Activated B cell treated with CpG ODN at 0.5 μM for 24 hours (primary cell): ENCODE measurements around the gene RNF123. TPM values are rescaled to one million over a fixed set of nuclear protein-coding genes. Genes with fewer than 3 reads are reported as not detected.

Experiments used
- ATAC-seq: fragments of 200-7000 bp; cut with Tn5 transposase; one replicate; pipeline ENCODE4 v1.10.0; 2021; ENCODE audit warnings: low read depth, mild to moderate bottlenecking, moderate library complexity
- CTCF ChIA-PET: fragments of 350-600 bp; sonication (Branson Sonifier 250); formaldehyde crosslinking; loops from one replicate; lab custom pipeline; 2021; ENCODE audit warnings: antibody characterized with exemption; lab: Charles Lee
- POLR2A ChIA-PET: fragments of 350-600 bp; sonication (Branson Sonifier 250); formaldehyde crosslinking; loops from one replicate; lab custom pipeline; 2021; ENCODE audit warnings: antibody characterized with exemption; lab: Charles Lee
- DNase-seq: peaks from one replicate; pipeline ENCODE4 v3.0.0; 2022
- H3K27ac Mint-ChIP-seq: one replicate; pipeline ENCODE4 v1.8.0; 2020; ENCODE audit warnings: mixed read lengths
- H3K27me3 Mint-ChIP-seq: one replicate; pipeline ENCODE4 v1.8.0; 2021; ENCODE audit warnings: mixed read lengths
- H3K36me3 Mint-ChIP-seq: one replicate; pipeline ENCODE4 v1.8.0; 2021; ENCODE audit warnings: low read depth, mixed read lengths
- H3K4me1 Mint-ChIP-seq: one replicate; pipeline ENCODE4 v1.8.0; 2021; ENCODE audit warnings: mixed read lengths
- H3K4me3 Mint-ChIP-seq: one replicate; pipeline ENCODE4 v1.8.0; 2020; ENCODE audit warnings: mild to moderate bottlenecking, mixed read lengths
- H3K9me3 Mint-ChIP-seq: one replicate; pipeline ENCODE4 v1.8.0; 2020; ENCODE audit warnings: mixed read lengths
- intact Hi-C: fragments of 100-400 bp; cut with micrococcal nuclease; formaldehyde crosslinking; loops from one replicate; pipeline ENCODE4 v1.15.1; 2024
- total RNA-seq: library from RNA; stranded (reverse); gene quantifications from 2 replicates; pipeline ENCODE4 v1.2.3, GENCODE V29; 2022
- TF ChIP-seq, protein P1 (sequence below): fragments of 200-600 bp; IDR thresholded peaks from one replicate; pipeline ENCODE4 v1.8.0; 2022; ENCODE audit warnings: antibody characterized with exemption, mild to moderate bottlenecking

Gene RNF123
- total RNA-seq, 1 donor from 2014 or later, result 51.4 TPM

DNA sequence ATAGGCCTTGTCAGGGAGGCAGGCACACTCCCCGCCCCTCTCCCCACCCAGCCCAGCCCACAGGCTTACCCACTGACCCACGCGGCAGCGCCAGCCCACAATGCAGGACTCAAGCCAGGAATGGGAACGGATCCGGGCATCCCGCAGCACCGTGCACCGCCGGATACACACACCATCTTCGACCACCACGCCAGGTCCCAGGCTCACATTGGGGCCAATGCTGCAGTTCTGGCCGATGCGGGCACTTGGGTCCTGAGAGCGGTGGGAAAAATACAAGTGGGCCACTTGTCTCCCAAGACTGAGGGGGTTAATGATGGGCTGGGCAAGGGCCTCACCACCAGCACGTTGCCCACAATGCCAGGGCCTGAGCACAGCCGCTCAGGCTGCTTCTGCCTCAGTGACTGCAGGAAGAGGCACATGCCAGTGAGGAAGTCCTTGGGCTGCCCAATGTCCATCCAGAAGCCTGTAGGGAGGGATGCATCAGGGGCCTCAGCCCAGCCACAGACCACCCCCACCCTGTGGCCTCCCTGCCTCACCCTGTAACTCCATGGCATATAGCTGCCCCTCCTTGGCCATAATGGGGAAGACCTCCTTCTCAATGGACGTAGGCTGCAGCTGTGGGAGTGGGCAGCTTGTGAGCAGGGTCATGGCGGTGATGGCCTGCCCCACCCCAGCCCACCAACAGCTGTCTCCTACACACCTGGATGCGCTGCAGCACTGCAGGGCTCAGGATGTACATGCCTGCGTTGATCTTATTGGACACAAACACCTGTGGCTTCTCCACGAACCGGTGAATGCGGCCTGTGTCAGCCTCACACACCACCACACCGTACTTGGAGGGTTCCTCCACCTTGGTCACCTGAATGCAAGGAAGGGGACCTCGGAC, 32.8 kb downstream of the RNF123 start:
- Mint-ChIP-seq H3K4me1 (peaks cover 59% of the 10 kb centered on the region), H3K27ac (no peak overlapping the region), H3K4me3 (peak overlapping the region; percentile 93), H3K27me3 (no peaks in the 10 kb centered on the region), H3K36me3 (peaks cover 30% of the 10 kb centered on the region), H3K9me3 (no peaks in the 10 kb centered on the region)
- ChIA-PET POLR2A (interaction anchor here (0.5 to 3.5 kb wide), 2 partner anchors 64 to 317 kb away, joined by 3 to 24 read pairs; partner anchors contain the start of gene IP6K1), CTCF (interaction anchor here (1.7 kb wide), 1 partner anchor 182 kb away, joined by 4 read pairs; no protein-coding TSS in a partner anchor)
- intact Hi-C loops, result loop anchor here (5.0 kb wide), 1 partner anchor 1950 kb away; the partner anchor contains the start of gene TEX264
- no peak for DNase-seq
- ATAC-seq, result no peak
- TF ChIP-seq, protein P1, sequence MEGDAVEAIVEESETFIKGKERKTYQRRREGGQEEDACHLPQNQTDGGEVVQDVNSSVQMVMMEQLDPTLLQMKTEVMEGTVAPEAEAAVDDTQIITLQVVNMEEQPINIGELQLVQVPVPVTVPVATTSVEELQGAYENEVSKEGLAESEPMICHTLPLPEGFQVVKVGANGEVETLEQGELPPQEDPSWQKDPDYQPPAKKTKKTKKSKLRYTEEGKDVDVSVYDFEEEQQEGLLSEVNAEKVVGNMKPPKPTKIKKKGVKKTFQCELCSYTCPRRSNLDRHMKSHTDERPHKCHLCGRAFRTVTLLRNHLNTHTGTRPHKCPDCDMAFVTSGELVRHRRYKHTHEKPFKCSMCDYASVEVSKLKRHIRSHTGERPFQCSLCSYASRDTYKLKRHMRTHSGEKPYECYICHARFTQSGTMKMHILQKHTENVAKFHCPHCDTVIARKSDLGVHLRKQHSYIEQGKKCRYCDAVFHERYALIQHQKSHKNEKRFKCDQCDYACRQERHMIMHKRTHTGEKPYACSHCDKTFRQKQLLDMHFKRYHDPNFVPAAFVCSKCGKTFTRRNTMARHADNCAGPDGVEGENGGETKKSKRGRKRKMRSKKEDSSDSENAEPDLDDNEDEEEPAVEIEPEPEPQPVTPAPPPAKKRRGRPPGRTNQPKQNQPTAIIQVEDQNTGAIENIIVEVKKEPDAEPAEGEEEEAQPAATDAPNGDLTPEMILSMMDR, result no peak

DNA sequence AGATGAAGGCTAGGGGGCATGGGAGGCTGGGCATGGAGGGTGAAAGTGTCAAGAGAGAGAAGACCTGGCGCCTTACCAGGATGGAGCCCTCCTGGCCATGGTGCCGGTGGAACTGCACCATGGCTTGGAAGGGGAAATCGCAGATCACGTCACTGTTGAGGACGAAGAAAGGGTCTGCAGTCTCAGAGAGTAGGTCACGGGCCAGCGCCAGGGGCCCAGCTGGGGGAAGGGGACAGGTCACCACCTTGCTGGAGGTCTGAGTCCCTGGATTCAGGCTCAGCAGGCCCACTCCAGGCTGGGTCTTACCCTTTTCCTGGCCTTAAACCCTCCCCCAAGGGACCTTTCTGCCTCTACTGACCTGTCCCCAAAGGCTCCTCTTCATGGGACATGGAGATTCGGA, 33.5 kb downstream of the RNF123 start:
- no peaks in the 10 kb centered on the region for H3K27me3 Mint-ChIP-seq
- intact Hi-C loops, result loop anchor here (5.0 kb wide), 1 partner anchor 1949 kb away; the partner anchor contains the start of gene TEX264
- H3K4me1 Mint-ChIP-seq, result peaks cover 64% of the 10 kb centered on the region
- H3K4me3 Mint-ChIP-seq, result peak overlapping the region; percentile 93
- TF ChIP-seq, protein P1, result no peak
- no peak for DNase-seq
- H3K36me3 Mint-ChIP-seq, result peaks cover 37% of the 10 kb centered on the region
- H3K27ac Mint-ChIP-seq, result peak overlapping the region; percentile 98
- ChIA-PET CTCF (no interaction called here), POLR2A (interaction anchor here (0.5 to 3.5 kb wide), 7 partner anchors 30 to 382 kb away, joined by 3 to 24 read pairs (median 3); partner anchors contain the start of gene IP6K1)
- no peaks in the 10 kb centered on the region for H3K9me3 Mint-ChIP-seq
- ATAC-seq, result no peak

DNA sequence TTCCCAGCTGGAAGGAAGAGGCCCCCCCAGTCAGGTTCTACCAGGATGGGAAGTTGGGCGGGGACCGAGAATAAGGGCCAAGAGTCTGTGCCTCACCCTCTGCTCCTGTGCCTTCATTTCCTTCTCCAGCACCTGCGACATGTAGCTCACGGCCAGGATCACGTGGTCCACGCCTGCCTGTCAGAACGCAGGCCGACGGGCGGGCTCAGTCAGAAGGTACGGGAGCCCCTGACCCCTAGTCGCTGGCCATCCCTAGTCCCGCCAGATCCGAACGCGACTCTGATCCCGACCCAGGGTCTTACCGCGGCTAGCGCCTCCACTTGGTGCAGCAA, 33.9 kb downstream of the RNF123 start:
- peak overlapping the region; percentile 98 for H3K27ac Mint-ChIP-seq
- peaks cover 40% of the 10 kb centered on the region for H3K36me3 Mint-ChIP-seq
- peaks cover 64% of the 10 kb centered on the region for H3K4me1 Mint-ChIP-seq
- ChIA-PET POLR2A (interaction anchor here (0.5 to 3.5 kb wide), 13 partner anchors 31 to 383 kb away, joined by 3 to 24 read pairs (median 4); partner anchors contain the start of genes APEH, IP6K1 and MON1A), CTCF (no interaction called here)
- H3K9me3 Mint-ChIP-seq, result no peaks in the 10 kb centered on the region
- no peaks in the 10 kb centered on the region for H3K27me3 Mint-ChIP-seq
- intact Hi-C loops, result loop anchor here (5.0 kb wide), 1 partner anchor 1949 kb away; the partner anchor contains the start of gene TEX264
- no peak for ATAC-seq
- TF ChIP-seq, protein P1, result no peak
- DNase-seq, result peak; percentile 41
- H3K4me3 Mint-ChIP-seq, result peak overlapping the region; percentile 93

GRCh38 chr3:49723628-49724551, 34.5 kb downstream of the RNF123 start, which contains the start of gene GMPPB:
Gene GMPPB (minus strand): TSS chr3:49723951. CDS start chr3:49723726, 225 bp downstream.
- intact Hi-C loops, result loop anchor here (1.0 to 5.0 kb wide), 7 partner anchors 35 to 1948 kb away; partner anchors contain the start of genes APEH, INKA1, IP6K1 and MST1
- ATAC-seq, result peak; percentile 79
- peaks cover 59% of the 10 kb centered on the region for H3K4me1 Mint-ChIP-seq

More at GRCh38 chr3:49723628-49724551, 34.5 kb downstream of the RNF123 start, which contains the start of gene GMPPB:
- no peaks in the 10 kb centered on the region for H3K9me3 Mint-ChIP-seq
- peak within 1 kb of the TSS; percentile 98 for H3K27ac Mint-ChIP-seq
- H3K36me3 Mint-ChIP-seq, result peaks cover 41% of the 10 kb centered on the region
- H3K27me3 Mint-ChIP-seq, result no peaks in the 10 kb centered on the region
- CTCF ChIA-PET, result no interaction called here
- TF ChIP-seq, protein P1, result no peak
- POLR2A ChIA-PET, result interaction anchor here (0.6 to 3.5 kb wide), 20 partner anchors 15 to 1941 kb away, joined by 3 to 24 read pairs (median 4); partner anchors contain the start of genes APEH, INKA1, IP6K1 and MON1A
- H3K4me3 Mint-ChIP-seq, result peak within 1 kb of the TSS; percentile 93
- DNase-seq, result peak; percentile 89
